ENCODE measurements around the gene PDE4D.
"Not testable (repeated sequence)": the region's sequence is repeated elsewhere in the genome, so short reads cannot be mapped to it uniquely, and the experiment has no call there.

Gene PDE4D

DNA sequence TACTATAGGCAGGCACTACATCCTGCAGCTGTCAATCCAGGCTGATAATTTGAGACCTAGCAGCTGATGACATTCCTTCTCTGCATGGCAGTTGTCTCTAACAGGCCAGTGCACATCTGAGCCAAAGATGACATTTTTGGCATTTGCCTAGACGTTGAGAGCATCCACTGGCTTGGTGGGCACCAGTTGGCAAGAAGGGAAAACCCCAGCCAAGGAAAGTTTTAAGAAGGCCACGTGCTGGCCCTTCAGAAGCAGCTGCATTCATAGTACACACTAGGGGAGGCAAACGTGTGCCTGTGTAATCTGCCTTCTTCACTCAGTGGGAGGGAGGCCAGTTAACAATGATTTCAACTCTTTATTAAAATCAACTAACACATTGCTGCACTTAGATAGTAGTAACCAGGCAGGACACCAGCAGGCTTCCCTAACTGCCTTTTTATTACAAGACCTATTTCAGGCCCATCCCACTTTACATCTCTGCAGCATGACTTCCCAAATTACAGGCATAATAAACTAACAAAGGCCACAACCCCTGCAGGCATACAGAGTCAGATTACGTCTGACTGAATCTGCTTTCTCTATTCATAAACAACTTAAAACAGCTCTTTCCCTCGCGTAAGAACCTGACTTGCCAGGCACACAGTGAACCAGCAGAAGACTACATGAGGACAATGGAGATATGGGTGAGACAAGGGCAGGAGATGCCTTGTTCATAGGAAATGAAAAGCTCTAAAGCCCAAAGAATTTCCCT, 576.3 kb downstream of the PDE4D start:
- no peaks in the 10 kb centered on the region for H3K27me3 ChIP-seq (ENCODE audit: insufficient read depth, insufficient read length)
- H3K9ac ChIP-seq (ENCODE audit: insufficient read length, low read depth) = no peak overlapping the region
- TF ChIP-seq YY1 (IDR thresholded peaks at IDR 0.05; ENCODE audit: insufficient read depth, insufficient read length) (no peak), SUZ12 (IDR thresholded peaks at IDR 0.05; ENCODE audit: extremely low read depth, insufficient read depth, insufficient read length) (no peak), ZNF274 (IDR thresholded peaks at IDR 0.05; ENCODE audit: low read depth, low read length) (no peak)
- H3K9me3 ChIP-seq (ENCODE audit: insufficient read depth, low read length) = 0 out of 2 replicates have a peak, but pooled peaks cover 4% of the 10 kb centered on the region
- DNase-seq (ENCODE audit: low read depth, low spot score) = peak; percentile 3
- no peaks in the 10 kb centered on the region for H3K36me3 ChIP-seq (ENCODE audit: insufficient read depth, insufficient read length, low read length)
- no peak overlapping the region for H3K4me3 ChIP-seq (ENCODE audit: insufficient read length, low read depth)
- peaks cover 3% of the 10 kb centered on the region for H3K4me1 ChIP-seq (ENCODE audit: insufficient read depth, insufficient read length)

DNA sequence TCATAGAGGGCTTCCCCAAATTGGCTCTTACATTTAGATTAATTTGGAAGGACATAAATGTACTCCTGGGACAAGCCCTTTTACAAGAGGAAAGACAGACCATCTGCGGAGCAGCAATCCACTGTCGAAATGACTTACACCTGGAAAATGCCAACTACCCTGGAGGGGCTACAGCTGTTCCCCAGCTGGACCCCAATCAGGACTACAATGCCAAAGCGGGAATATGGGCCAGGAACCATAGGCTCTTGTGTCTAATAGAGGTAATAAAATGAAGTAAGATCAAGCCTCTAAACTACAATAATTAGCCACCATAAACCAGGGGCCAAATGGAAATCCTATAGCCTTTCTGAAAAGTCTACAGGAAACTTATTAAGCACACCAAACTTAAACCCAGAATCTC, 581.3 kb downstream of the PDE4D start:
- TF ChIP-seq SUZ12 (IDR thresholded peaks at IDR 0.05; ENCODE audit: extremely low read depth, insufficient read depth, insufficient read length) = no peak
- no peak for TF ChIP-seq ZNF274 (IDR thresholded peaks at IDR 0.05; ENCODE audit: low read depth, low read length)
- no peak for TF ChIP-seq YY1 (IDR thresholded peaks at IDR 0.05; ENCODE audit: insufficient read depth, insufficient read length)

DNA sequence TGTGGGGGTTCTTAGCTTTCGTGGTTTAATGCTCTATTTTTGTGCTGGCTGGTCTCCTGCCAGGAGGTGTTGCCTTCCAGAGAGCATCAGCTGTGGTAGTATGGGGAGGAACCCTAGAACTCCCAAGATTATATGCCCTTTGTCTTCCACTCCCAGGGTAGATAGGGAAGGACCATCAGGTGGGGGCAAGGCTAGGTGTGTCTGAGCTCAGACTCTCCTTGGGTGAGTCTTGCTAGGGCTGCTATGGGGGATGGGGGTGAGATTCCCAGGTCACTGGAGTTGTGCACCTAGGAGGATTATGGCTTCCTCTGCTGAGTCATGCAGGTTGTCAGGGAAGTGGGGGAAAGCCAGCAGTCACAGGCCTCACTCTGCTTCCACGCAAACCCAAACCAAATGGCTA, 584.8 kb downstream of the PDE4D start:
- not testable (repeated sequence) for H3K36me3 ChIP-seq (ENCODE audit: insufficient read depth, insufficient read length, low read length); H3K9me3 ChIP-seq (ENCODE audit: insufficient read depth, low read length); H3K27me3 ChIP-seq (ENCODE audit: insufficient read depth, insufficient read length); H3K4me1 ChIP-seq (ENCODE audit: insufficient read depth, insufficient read length); DNase-seq (ENCODE audit: low read depth, low spot score); H3K4me3 ChIP-seq (ENCODE audit: insufficient read length, low read depth); H3K9ac ChIP-seq (ENCODE audit: insufficient read length, low read depth)

More for the DNA sequence above, 581.3 kb downstream of the PDE4D start:
- Histone ChIP-seq H3K4me3 (ENCODE audit: insufficient read length, low read depth) (no peak overlapping the region), H3K4me1 (ENCODE audit: insufficient read depth, insufficient read length) (peaks cover 3% of the 10 kb centered on the region), H3K27me3 (ENCODE audit: insufficient read depth, insufficient read length) (no peaks in the 10 kb centered on the region), H3K36me3 (ENCODE audit: insufficient read depth, insufficient read length, low read length) (no peaks in the 10 kb centered on the region), H3K9ac (ENCODE audit: insufficient read length, low read depth) (no peak overlapping the region), H3K9me3 (ENCODE audit: insufficient read depth, low read length) (0 out of 2 replicates have a peak, but pooled peaks cover 4% of the 10 kb centered on the region)
- DNase-seq (ENCODE audit: low read depth, low spot score) = no peak

DNA sequence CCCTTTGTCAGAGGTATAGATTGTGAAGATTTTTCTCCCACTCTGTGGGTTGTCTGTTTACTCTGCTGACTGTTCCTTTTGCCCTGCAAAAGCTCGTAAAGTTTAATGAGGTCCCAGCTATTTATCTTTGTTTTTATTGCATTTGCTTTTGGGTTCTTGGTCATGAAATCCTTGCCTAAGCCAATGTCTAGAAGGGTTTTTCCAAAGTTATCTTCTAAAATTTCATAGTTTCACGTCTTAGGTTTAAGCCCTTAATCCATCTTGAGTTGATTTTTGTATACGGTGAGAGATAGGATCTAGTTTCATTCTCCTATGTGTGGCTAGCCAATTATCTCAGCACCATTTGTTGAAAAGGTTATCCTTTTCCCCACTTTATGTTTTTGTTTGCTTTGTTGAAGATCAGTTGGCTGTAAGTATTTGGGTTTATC, 590.2 kb downstream of the PDE4D start:
- not testable (repeated sequence) for H3K9me3 ChIP-seq (ENCODE audit: insufficient read depth, low read length)

DNA sequence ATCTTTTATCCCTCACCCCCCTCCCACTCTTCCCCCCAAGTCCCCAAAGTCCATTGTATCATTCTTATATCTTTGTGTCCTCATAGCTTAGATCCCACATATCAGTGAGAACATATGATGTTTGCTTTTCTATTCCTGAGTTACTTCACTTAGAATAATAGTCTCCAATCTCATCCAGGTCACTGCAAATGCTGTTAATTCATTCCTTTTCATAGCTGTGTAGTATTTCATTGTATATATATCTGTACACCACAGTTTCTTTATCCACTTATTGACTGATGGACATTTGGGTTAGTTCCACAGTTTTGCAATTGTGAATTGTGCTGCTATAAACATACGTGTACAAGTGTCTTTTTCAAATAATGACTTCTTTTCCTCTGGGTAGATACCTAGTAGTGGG, 591.0 kb downstream of the PDE4D start:
- H3K9me3 ChIP-seq (ENCODE audit: insufficient read depth, low read length); H3K27me3 ChIP-seq (ENCODE audit: insufficient read depth, insufficient read length); H3K4me1 ChIP-seq (ENCODE audit: insufficient read depth, insufficient read length); H3K4me3 ChIP-seq (ENCODE audit: insufficient read length, low read depth); H3K9ac ChIP-seq (ENCODE audit: insufficient read length, low read depth); H3K36me3 ChIP-seq (ENCODE audit: insufficient read depth, insufficient read length, low read length); DNase-seq (ENCODE audit: low read depth, low spot score): not testable (repeated sequence)

More for the DNA sequence above, 590.2 kb downstream of the PDE4D start:
- H3K36me3 ChIP-seq (ENCODE audit: insufficient read depth, insufficient read length, low read length); H3K9ac ChIP-seq (ENCODE audit: insufficient read length, low read depth); DNase-seq (ENCODE audit: low read depth, low spot score); H3K4me1 ChIP-seq (ENCODE audit: insufficient read depth, insufficient read length); H3K27me3 ChIP-seq (ENCODE audit: insufficient read depth, insufficient read length); H3K4me3 ChIP-seq (ENCODE audit: insufficient read length, low read depth): not testable (repeated sequence)

GRCh38 chr5:59301727-59302126, 591.8 kb downstream of the PDE4D start:
- Histone ChIP-seq H3K9ac (ENCODE audit: insufficient read length, low read depth) (no peak overlapping the region), H3K4me1 (ENCODE audit: insufficient read depth, insufficient read length) (no peaks in the 10 kb centered on the region), H3K27me3 (ENCODE audit: insufficient read depth, insufficient read length) (no peaks in the 10 kb centered on the region), H3K36me3 (ENCODE audit: insufficient read depth, insufficient read length, low read length) (no peaks in the 10 kb centered on the region), H3K4me3 (ENCODE audit: insufficient read length, low read depth) (no peak overlapping the region), H3K9me3 (ENCODE audit: insufficient read depth, low read length) (no peaks in the 10 kb centered on the region)
- no peak for TF ChIP-seq SUZ12 (IDR thresholded peaks at IDR 0.05; ENCODE audit: extremely low read depth, insufficient read depth, insufficient read length)
- TF ChIP-seq ZNF274 (IDR thresholded peaks at IDR 0.05; ENCODE audit: low read depth, low read length) = no peak
- TF ChIP-seq YY1 (IDR thresholded peaks at IDR 0.05; ENCODE audit: insufficient read depth, insufficient read length) = no peak
- DNase-seq (ENCODE audit: low read depth, low spot score) = no peak

DNA sequence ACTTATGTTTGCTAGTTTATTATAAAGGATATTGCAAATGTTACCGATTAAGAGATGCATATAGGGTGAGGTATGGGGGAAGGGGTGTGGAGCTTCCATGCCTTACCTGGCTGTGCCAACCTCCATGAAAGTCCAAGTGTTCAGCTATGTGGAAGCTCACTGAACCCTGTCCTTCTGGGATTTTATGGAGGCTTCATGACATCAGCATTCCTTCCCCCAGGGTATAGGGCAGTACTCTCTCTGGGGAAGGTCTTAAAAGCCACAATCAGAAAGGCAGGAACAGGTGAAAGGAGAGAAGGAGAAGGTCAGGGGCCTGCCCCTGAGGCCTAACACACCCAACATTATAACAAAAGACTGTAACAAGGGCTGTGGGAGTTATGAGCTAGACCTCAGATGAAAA, 592.6 kb downstream of the PDE4D start:
- no peak for DNase-seq (ENCODE audit: low read depth, low spot score)
- H3K9me3 ChIP-seq (ENCODE audit: insufficient read depth, low read length) = no peaks in the 10 kb centered on the region
- H3K4me3 ChIP-seq (ENCODE audit: insufficient read length, low read depth) = no peak overlapping the region
- TF ChIP-seq ZNF274 (IDR thresholded peaks at IDR 0.05; ENCODE audit: low read depth, low read length) = no peak
- no peak for TF ChIP-seq SUZ12 (IDR thresholded peaks at IDR 0.05; ENCODE audit: extremely low read depth, insufficient read depth, insufficient read length)
- no peak for TF ChIP-seq YY1 (IDR thresholded peaks at IDR 0.05; ENCODE audit: insufficient read depth, insufficient read length)
- no peak overlapping the region for H3K9ac ChIP-seq (ENCODE audit: insufficient read length, low read depth)
- H3K27me3 ChIP-seq (ENCODE audit: insufficient read depth, insufficient read length) = no peaks in the 10 kb centered on the region
- no peaks in the 10 kb centered on the region for H3K36me3 ChIP-seq (ENCODE audit: insufficient read depth, insufficient read length, low read length)
- H3K4me1 ChIP-seq (ENCODE audit: insufficient read depth, insufficient read length) = no peaks in the 10 kb centered on the region

DNA sequence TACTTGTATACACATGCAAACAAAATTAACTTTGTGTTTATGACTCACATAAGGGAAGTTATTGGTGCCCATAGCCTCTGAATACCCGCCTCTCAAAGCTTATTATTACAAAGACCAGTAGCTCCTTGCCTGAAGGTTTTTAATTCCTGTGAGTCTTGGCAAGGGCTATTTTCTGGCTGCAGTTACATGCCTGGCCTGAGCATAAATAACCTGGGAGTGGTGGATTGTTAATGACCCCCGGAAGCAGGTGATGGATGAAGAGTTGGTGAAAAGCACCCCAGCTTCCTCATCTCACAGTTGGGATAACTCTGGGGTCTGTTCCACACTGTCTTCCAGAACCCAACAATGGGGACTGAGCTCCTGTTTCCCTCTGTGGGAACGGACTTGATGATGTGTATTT, 594.5 kb downstream of the PDE4D start:
- no peak for DNase-seq (ENCODE audit: low read depth, low spot score)
- H3K9ac ChIP-seq (ENCODE audit: insufficient read length, low read depth) = no peak overlapping the region
- no peak for TF ChIP-seq ZNF274 (IDR thresholded peaks at IDR 0.05; ENCODE audit: low read depth, low read length)
- TF ChIP-seq SUZ12 (IDR thresholded peaks at IDR 0.05; ENCODE audit: extremely low read depth, insufficient read depth, insufficient read length) = no peak
- TF ChIP-seq YY1 (IDR thresholded peaks at IDR 0.05; ENCODE audit: insufficient read depth, insufficient read length) = no peak
- H3K27me3 ChIP-seq (ENCODE audit: insufficient read depth, insufficient read length) = no peaks in the 10 kb centered on the region
- no peaks in the 10 kb centered on the region for H3K36me3 ChIP-seq (ENCODE audit: insufficient read depth, insufficient read length, low read length)
- H3K4me1 ChIP-seq (ENCODE audit: insufficient read depth, insufficient read length) = no peaks in the 10 kb centered on the region
- H3K4me3 ChIP-seq (ENCODE audit: insufficient read length, low read depth) = no peak overlapping the region
- H3K9me3 ChIP-seq (ENCODE audit: insufficient read depth, low read length) = no peaks in the 10 kb centered on the region

All from NT2/D1 (cell line).